Hypothalamus (tissue), 51 donors: ENCODE measurements around the gene MTUS2.
"Not testable (repeated sequence)": the region's sequence is repeated elsewhere in the genome, so short reads cannot be mapped to it uniquely, and the experiment has no call there.

Source experiments
- DNase-seq, 51 donors: peaks; one replicate each; lab custom pipeline; 2025; lab: John Stamatoyannopoulos, UW

MTUS2 gene

DNA sequence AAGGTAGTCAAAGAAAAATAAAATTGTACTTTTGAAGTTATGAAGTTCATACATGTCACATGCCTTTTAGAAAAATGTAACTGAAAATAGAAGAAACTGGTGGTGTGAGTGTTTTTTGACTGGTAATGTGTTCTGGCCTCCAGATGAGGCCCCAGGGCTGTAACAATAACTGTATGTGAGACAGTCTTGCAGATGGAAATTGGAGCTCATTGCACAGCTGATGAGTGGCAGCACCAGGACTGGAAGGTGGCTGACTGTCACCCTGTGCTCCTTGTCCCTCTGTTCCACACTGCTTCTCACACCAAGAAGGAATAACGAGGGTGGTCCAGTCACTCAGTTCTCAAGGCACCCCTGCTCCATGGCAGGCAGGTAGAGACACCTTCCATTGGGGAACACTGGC lies 559.7 kb downstream of the MTUS2 start:
- DNase-seq: no peak

DNA sequence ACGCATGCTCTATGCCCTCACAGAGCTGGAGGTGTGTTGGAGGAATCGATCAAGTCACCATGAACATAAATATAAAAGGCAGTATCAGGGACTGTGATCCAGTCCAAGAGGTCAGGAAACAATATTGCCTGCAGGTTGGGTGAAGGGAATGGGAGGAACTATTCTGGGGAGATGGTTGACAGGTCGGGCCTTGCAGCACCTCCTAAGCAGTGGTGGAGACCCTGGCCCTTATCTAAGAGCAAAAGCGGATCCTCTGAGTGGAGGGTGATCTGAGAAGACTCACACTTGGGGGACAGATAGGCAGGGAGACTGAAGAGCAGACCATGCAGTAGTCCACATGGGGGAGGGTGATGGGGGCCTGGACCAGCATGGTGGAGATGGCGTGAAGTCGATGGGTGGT lies 561.9 kb downstream of the MTUS2 start:
- DNase-seq: no peak

DNA sequence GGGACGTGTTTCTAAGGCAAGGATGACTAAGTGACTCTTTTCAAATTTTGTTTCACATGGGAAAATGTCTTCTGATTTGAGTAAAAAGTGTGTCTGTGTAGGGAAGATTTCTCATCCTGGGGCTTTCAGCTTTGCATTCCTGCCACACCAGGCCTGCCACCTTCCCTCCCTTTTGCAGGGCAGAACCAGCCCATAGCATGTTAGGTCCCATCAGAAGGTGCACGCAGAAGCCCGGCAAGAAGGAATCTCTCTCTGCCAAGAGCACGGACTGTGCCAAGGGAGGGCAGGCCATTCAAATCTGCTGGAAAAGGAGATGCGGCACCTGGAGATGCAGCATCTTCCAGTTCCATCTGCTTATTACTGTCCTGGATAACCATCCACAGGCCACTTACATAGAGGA lies 563.3 kb downstream of the MTUS2 start:
- DNase-seq: no peak

DNA sequence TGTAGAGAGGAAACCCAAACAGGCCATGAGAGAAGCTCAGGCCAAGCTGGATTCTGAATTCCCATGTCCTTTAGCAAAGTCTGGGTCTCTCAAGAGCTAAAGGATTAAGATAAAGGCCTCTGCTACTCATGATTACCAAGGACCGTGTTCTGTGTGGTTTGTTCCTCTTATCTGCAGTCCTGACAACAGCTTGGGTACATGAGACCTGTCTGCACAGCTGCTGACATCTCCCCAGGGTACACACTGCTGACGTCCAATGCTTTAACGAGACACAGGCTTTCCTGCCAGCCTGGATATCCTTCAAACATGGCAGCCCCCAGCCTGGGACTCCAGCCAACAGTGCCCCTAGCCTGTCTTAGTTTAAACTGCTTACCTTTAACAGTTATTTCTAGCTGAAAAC lies 564.3 kb downstream of the MTUS2 start:
- no peak for DNase-seq

DNA sequence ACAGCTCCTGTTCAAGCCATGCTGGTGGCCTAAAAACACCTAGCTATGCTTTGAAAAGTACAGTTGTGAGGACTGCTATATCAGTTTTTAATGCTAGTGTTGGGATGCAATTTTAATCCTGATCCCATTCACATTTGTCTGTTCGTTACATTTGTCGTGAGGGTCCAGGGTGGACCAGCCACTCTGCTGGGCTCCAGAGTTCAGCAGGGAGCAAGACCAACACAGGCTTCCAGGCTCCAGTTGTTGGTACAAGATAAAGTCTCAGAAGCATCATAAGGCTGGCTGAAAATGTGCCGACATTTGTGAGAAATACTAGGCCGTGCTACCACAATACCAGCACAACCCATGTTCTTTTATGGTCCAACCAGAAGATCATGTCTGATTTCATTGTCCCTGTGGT lies 564.7 kb downstream of the MTUS2 start:
- no peak for DNase-seq

DNA sequence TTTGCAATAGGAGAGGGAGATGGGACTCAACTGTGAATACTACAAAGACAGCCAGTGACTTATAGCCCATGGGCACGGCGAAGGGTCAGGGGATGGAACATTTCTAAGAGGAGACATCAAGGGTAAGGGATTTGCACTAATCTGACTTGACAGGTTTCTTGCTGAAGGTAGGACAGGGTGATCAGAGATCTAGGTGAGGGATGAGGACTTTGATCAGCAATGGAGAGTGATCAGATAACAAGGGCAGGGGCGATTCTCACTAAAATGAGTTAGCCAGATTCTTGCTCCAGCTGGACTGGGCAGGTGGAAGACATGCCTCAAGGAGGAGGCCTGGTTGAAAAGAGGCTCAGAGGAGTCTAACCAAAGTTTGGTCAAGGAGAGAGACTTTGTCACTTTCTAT lies 566.1 kb downstream of the MTUS2 start:
- no peak for DNase-seq

DNA sequence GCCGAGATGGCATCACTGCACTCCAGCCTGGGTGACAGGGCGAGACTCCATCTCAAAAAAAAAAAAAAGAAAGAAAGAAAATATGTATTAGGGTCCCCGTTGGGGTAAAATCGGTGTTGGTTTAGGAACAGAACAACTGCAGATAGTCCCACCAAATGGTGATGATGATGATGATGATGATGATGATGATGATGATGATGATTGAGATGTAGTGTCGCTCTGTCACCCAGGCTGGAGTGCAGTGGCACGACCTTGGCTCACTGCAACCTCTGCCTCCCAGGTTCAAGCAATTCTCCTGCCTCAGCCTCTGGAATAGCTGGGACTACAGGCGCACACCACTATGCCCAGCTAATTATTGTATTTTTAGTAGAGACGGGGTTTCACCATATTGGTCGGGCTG lies 570.5 kb downstream of the MTUS2 start:
- DNase-seq: not testable (repeated sequence)

DNA sequence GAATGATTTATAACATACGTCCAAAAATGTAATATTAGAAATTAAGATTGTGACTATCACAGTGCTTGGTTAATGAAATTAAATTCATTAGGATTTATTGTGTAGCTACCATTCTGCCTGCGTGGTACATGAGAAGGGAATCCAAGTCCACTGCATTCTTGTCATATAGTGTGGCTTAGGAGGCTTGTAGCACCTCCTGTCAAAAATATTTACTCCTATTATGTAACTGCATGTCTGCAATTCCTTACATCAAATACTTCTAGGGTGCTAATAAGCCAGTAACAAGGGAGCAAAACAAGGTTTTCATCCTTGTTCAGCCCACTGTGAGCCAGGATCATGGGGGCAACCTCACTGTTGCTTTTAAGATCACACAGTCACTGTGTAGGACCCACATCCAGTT lies 576.3 kb downstream of the MTUS2 start:
- DNase-seq: no peak

DNA sequence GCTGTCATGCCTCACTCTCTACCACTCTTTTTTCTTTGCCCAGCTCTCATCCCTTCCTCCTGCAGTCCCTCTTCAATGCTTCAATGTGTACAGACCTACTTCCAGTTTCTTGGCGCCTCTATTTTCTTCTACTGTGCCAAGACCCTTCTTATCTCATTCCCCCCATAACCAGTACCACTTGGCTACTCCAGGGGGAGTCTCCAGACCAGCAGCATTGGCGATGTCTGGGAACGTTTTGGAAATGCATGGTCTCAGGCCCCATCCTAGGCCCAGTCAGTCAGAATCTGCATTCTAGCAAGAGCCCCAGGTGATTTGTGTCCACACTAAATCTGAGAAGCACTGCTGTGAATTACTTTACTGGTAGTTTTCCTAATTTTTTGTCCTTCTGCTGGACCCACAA lies 577.1 kb downstream of the MTUS2 start:
- DNase-seq: no peak

DNA sequence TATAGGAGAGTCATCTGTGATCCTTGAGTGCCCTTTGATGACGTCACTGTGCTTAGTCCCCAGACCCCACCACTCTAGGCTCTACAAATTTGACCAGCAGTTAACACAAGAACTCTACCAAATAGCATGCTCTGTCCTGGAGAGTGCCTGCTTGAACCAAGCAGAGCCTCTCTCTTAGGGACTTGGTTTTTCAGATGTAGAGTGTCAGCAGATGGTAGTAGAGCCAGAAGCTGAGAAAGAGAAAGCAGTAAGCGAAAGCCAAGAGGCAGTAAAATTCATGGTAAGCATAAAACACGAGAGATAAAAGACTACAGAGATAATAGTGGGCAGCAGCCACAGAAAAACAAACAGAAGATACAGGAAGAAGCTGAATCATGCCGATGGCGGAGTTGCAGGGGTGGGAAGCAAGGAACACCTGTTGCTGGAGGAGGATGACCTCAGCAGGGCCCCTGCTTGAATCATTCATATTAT lies 582.1 kb downstream of the MTUS2 start:
- peak in 1 of 51 donors; percentile 24 for DNase-seq

DNA sequence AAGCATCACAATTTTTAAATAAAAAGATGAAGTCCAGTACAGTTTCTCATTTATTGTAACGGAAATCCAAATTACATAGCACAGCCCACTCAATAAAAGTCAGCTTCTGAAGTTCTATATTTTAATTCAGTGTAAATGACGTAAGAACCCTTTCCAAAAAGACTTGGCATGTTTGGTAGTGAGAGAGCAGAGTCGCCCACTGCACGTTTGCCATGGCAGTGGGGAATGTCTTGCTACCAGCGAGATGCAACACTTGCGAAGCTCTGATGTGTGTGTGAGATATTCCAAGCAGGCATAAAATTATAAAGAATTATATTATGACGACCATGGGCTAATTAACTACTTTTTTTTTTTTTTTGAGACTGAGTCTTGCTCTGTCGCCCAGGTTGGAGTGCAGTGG lies 585.3 kb downstream of the MTUS2 start:
- no peak for DNase-seq

DNA sequence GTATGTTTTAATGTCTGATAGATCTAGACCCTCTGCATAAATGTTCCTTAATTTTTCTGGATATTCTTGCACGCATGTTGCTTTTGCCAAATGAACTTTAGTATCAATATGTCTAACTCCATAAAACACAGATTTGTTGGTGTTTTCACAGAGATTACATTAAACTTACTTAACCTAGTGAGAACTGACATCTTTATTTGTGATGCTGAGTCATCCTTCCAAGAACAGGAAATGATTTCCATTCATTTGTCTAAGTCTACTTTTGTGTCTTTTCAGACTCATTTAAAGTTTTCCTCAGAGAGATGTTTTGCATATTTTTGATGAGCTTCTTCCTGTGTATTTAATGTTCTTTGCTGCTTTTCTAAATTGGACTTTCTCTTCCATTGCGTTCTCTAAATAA lies 591.3 kb downstream of the MTUS2 start:
- DNase-seq: no peak

DNA sequence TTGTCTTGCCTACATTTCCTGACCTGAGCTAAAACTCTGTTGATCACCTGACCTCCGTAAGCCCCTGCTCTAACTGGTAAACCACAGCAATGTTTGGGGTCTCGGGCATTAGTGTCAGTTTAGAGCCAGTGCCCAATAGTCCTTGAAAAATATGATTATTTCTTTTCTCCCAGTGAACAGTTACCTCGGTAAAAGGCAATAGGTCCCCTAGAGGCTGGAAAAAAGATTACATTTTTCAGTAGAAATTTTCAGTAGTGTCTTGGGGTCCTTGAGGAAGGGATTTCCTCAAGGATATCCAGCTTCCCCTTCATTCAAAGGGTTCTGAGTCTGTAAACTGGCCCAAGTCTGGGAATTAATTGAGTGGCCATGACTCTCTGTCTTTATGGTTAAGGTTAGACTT lies 597.9 kb downstream of the MTUS2 start:
- DNase-seq: no peak

DNA sequence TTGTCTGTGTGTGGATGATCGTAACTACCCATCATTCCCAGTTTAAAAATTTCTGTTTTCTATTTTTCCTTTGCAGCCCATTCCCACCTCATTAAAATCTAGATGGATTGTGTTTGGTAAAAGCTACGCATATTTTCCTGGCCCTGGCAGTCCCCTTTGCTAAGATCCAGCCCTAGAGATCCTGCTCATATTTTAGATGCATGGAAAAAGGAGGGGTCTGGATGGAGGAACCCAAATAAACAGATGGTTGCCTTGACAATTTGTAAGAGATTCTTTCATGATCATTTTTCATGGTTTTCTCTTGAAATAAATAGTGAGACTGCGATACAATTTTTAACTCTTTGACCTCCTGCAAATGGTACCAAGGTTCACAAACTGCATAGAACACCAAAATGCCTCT lies 601.0 kb downstream of the MTUS2 start:
- no peak for DNase-seq

DNA sequence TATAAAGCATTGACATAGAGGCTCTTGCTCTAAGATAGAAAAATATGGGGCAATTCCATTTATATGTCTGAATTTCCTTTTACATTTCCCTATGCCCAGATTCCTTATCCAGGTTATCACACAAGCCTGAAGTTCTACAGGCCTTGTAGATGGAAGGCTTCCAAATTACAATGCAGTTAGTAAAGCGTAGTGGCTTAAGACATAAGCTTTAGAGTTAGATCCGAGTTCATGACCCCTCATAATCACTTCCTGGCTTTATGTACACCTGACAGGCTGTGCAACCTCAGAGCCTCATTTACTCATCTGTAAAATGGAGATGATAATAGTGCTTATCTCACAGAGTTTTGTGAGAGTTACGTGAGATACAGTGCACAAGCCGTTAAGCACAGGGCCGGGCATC lies 601.9 kb downstream of the MTUS2 start:
- DNase-seq: no peak

DNA sequence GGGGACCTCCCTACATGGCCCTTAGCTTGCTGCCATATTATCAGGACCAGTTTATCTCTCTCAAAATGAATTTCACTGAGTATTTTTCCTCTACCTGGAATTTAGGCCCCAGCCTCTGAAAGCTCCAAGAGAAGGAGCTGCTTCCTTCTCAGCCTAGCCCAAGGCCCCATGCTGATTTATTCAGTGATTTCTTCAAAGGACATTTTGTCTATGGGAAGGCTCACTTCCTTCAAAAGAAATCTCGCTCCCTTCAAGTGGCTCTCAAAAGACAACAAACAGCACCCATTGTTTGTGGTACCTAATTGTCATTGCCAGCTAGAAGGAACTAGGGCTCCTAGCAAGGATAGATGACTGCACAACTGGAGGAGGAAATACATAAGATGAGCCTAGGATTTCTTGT lies 602.9 kb downstream of the MTUS2 start:
- no peak for DNase-seq

DNA sequence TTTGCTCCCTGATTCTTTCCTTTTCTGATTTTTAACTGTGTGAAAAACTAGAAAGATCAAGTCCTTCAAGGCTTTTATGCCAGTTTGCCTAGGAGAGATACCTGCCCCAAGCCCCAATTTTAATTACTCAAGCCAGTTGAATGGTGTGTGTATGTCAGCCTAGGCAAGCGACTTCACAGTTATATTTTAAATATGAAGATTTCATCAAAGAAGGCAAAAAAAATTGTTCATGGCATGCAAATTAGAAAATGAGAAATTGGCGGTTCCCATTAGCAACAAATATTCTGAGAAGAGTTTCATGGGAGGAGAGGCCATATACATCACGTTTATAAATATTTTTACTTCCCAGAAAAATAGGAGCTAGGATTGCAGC lies 607.8 kb downstream of the MTUS2 start:
- no peak for DNase-seq

DNA sequence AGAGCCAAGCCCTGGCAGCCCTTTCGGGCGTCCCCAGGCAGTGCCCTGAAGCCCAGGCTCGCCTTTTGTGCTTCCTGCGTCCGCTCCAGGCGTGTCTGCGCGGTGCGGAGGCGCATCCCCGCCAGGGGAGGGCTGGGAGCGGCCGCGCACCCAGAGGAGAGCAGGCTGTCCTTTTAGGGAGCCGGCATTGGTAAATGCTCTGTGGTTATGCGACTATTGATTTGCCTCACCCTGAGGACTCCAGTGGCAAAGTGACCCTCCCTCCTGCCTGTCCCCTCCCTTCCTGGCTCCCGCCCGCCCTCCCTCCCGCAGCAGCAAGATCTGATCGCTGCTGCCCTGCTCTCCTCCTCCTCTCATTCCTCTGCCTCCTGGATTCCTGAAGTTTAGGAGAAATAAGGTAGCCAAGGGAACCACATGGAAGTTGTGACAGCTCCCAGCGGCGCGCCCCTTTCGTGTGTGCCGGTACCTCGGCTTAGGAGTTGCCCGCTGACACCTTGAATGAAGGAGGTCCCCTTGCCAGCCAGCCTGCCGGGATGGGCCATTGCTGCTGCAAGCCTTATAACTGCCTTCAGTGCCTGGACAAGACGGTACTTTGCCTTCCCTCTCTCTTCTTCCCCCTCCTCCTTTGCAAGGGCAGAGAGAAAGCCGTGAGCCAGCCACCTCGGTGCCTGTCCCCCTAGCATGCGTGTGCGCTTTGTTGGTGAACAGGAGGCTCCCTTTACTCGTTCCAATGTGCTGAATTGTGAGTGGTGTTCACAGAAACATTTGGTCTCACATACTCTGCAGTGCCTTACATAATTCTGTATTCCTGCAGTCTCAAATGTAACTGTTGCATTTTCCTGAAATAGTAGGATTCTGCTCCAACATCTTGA lies 608.4 kb downstream of the MTUS2 start:
- DNase-seq: peak in 17 of 51 donors; percentile 4 to 72 (median 28)

DNA sequence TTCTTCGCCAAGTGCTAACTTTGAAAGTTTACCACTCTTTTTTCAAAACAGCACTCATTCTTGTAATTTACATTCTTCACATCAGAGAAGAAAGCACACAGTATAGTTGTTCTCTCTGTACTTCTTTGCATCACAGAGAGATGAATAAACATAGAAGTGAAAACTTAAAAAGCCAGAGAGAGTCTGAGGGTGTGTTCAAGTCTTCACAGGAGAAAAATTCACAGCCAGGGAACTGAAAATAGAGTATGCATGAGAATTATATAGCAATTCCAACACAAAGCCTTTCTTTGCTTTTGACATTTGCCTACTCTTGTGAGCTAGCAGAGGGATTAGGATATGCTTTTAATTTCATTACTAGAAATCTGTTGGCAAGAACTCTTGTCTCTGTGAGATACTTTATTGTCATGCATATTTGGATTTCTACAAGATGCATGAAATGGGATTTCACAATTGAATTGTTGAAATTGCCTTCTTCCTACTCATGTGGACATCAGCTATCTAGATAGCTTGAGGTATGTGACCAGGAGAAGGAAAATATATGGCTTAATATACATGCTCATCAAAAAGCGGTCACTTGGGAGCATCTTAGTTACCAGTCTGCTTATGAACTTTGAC lies 609.3 kb downstream of the MTUS2 start:
- peak in 1 of 51 donors; percentile 9 for DNase-seq

DNA sequence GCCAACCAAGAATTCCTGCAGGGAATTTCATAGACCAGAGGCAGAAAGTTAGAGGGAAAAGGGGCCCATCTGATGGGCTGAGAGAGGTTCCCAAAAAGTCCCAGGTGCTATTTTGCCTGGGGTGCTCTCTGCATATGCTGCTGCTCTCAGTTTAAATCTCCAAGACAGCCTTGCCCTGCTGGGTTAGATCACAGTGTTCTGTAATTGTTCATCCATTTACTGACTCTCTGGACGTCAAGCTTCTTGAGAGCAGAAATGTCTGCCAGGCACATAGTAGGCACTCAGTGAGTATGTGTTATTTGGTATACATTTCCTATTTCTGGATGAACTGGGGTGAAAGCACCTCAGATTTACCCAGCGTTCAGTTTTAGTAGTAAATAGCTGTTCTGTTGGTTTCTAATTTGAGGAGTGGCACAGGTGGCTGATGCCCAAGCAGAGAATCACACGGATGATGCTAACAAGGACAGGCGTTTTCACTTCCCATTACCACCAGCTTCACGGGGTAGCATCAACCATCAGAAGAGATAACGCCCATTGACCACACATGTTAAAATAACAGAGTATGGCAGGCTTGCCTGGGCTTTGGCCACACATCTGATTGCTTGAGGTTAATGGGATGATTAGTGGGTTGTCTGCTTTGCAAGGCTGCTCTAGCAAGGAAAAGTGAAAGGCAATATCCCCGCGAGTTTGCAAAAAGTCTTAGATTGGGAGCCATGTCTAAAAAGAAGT lies 614.2 kb downstream of the MTUS2 start:
- DNase-seq: no peak

DNA sequence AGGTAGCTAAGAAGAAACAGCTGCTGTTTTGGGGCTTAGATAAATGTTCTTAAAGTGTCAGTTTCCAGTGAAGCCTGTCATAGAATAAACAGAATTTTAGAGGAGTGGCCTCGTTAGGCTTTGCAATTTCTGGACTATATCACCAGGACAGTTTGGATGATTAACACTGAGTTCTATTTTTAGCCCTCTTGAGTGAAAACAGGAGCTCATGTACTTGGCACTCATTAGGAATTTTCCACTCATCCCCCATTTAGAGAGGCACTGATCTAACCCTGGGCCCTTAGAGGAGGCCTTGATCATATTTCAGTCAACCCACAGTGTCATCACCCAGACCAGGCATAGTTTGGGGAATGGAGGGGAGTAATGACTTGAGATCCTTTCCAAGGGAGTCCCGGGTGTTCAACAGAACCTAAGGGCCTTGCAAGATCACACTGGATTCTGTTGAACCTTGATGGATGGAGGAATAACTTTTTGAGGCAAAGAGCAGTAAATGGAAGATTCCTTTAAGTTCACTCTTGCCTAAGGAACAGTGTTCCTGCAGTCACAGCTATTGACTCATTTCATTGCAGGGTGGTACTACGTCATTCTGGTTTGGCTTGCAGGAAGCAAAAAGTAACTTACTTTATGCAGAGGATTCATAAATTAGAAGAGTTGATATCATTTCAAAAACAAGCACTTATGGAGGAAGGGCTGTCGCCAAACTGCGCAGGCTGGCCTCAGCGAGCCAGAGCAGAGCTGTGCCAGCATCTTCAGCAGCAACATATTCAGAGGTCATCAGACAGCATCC lies 615.2 kb downstream of the MTUS2 start:
- DNase-seq: no peak
